Esophagus muscularis mucosa (tissue), 4 donors: ENCODE measurements around the gene HAUS5. TPM values are rescaled to one million over a fixed set of nuclear protein-coding genes. Genes with fewer than 3 reads are reported as not detected.
"Not testable (repeated sequence)": the region's sequence is repeated elsewhere in the genome, so short reads cannot be mapped to it uniquely, and the experiment has no call there.

Source experiments
- DNase-seq: peaks from one replicate; pipeline ENCODE4 v3.0.0-alpha.2; 2017; ENCODE audit errors: extremely low spot score
- H3K27ac ChIP-seq, 4 donors: fragments of 200-600 bp; sonication (generic); replicated peaks in 1 of 4; 1 replicate in 3 of 4; 2 replicates in 1 of 4; pipeline ENCODE4 v1.5.1; 2016 to 2019; ENCODE audit warnings: mild to moderate bottlenecking in 1 of 4
- H3K27me3 ChIP-seq, 4 donors: fragments of 200-600 bp; sonication (generic); one replicate each; pipeline versions ENCODE4 v1.5.1 to v1.6.0; 2016 to 2019
- H3K36me3 ChIP-seq, 4 donors: fragments of 200-600 bp; sonication (generic); one replicate each; pipeline ENCODE4 v1.5.1; 2016 to 2019
- H3K4me1 ChIP-seq, 4 donors: fragments of 200-600 bp; sonication (generic); one replicate each; pipeline ENCODE4 v1.5.1; 2016 to 2019
- H3K4me3 ChIP-seq, 4 donors: fragments of 200-600 bp; sonication (generic); 1 replicate in 2 of 4; 2 replicates in 2 of 4; pipeline ENCODE4 v1.5.1; 2016 to 2019; ENCODE audit warnings: mild to moderate bottlenecking in 4 of 4, moderate library complexity in 1 of 4
- H3K9me3 ChIP-seq, 4 donors: fragments of 200-600 bp; sonication (generic); 1 replicate in 3 of 4; 2 replicates in 1 of 4; pipeline ENCODE4 v1.5.1; 2016 to 2019
- EP300 ChIP-seq: sonication (generic); formaldehyde crosslinking; IDR thresholded peaks from one replicate; pipeline ENCODE4 v1.6.1; 2017; ENCODE audit warnings: antibody characterized with exemption
- POLR2A ChIP-seq: fragments of 450-650 bp; IDR thresholded peaks from one replicate; pipeline ENCODE4 v1.6.1; 2017; ENCODE audit warnings: antibody characterized with exemption, moderate library complexity, mild to moderate bottlenecking, low read depth
- POLR2AphosphoS5 ChIP-seq, 2 donors: sonication (generic); formaldehyde crosslinking; IDR thresholded peaks; one replicate each; pipeline ENCODE4 v1.6.1; 2017; ENCODE audit warnings: antibody characterized with exemption in 2 of 2
- WGBS: methylation state at CpG from one replicate; pipeline ENCODE4 v1.1.5; 2018; 5-methylcytosine and 5-hydroxymethylcytosine counted together
- intact Hi-C: fragments of 100-400 bp; cut with DNase I; formaldehyde crosslinking; loops from one replicate; pipeline ENCODE4 v1.15.1; 2023
- total RNA-seq, 4 donors: library from RNA; depleted of rRNA; stranded (reverse); fragments of >200 nt; gene quantifications; one replicate each; pipeline versions ENCODE4 v1.1.0 to v1.2.1, GENCODE V29; 2016
- TF ChIP-seq, protein P1 (sequence below), 3 experiments: fragments of 200-600 bp in 2 of 3; fragments of 450-650 bp in 1 of 3; sonication (generic) in 2 of 3; IDR thresholded peaks; one replicate each; pipeline ENCODE4 v1.5.1; 2017 to 2019; ENCODE audit warnings: antibody characterized with exemption in 3 of 3, mild to moderate bottlenecking in 2 of 3, moderate library complexity in 1 of 3

Gene HAUS5
- total RNA-seq, 4 donors from 2014 or later: 3.7 to 4.7 (median 4.3) TPM

DNA sequence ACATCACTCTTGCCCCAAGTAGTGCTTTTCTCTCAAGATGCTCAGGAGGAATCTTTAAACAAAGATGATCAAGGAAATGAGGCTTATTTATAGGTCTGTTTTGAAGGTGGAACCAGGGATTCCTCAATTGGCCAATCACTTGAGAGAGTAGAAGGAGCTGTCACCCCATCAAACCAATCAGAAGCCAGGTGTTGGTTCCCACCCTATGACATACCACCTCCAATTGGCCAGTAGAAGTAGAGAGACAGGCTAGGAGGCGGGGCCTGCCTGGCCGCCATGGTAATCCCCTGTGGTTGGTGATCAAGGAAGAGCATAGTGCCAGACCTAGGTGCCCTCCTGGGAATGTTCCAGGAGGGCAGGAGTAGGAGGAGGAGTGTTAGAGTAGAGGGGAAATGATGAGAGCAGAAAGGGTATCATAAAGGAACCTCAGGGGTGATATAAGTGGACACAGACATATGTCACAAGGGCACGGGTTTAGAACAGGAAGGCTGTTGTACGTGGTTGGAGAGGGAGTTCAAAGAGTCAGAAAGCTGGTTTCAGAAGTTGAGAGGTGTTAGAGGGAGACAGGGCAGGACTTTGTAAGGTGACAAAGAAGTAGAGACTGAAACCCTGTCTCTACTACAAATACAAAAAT, 16.1 kb upstream of the HAUS5 start:
- Histone ChIP-seq H3K4me1 (no peaks in the 10 kb centered on the region), H3K27me3 (peaks cover 0 to 55% (median 0%) of the 10 kb centered on the region in 4 donors), H3K4me3 (no peak overlapping the region), H3K9me3 (no peaks in the 10 kb centered on the region), H3K36me3 (no peaks in the 10 kb centered on the region), H3K27ac (no peak overlapping the region)
- WGBS: 66% methylated on average over 4 of the region's 4 CpGs
- DNase-seq: no peak
- intact Hi-C loops: no loop called here
- TF ChIP-seq, protein P1, sequence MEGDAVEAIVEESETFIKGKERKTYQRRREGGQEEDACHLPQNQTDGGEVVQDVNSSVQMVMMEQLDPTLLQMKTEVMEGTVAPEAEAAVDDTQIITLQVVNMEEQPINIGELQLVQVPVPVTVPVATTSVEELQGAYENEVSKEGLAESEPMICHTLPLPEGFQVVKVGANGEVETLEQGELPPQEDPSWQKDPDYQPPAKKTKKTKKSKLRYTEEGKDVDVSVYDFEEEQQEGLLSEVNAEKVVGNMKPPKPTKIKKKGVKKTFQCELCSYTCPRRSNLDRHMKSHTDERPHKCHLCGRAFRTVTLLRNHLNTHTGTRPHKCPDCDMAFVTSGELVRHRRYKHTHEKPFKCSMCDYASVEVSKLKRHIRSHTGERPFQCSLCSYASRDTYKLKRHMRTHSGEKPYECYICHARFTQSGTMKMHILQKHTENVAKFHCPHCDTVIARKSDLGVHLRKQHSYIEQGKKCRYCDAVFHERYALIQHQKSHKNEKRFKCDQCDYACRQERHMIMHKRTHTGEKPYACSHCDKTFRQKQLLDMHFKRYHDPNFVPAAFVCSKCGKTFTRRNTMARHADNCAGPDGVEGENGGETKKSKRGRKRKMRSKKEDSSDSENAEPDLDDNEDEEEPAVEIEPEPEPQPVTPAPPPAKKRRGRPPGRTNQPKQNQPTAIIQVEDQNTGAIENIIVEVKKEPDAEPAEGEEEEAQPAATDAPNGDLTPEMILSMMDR (IDR thresholded peaks at IDR 0.05): no peak
- TF ChIP-seq POLR2AphosphoS5 (IDR thresholded peaks at IDR 0.05) (no peak), EP300 (no peak), POLR2A (no peak)

DNA sequence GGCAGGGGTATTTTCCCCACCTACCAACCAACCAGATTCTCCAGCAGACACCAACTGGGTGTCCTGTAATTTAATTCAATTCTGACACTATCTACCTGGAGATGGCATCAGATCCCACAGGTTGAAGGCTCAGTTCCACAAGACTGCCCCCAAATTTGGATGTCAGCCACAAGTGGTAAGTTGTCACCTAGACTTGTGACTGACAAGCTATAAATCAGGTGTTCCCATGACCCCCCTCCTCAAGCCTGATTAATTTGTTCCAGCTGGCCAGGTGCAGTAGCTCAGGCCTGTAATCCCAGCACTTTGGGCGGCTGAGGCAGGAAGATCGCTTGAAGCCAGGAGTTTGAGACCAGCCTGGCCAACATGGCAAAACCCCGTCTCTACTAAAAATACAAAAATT, 10.6 kb upstream of the HAUS5 start:
- Histone ChIP-seq H3K4me3 (no peak overlapping the region), H3K36me3 (no peaks in the 10 kb centered on the region), H3K27ac (no peak overlapping the region), H3K4me1 (no peaks in the 10 kb centered on the region), H3K27me3 (peaks cover 0 to 28% (median 0%) of the 10 kb centered on the region in 4 donors), H3K9me3 (no peaks in the 10 kb centered on the region)
- WGBS: 62% methylated on average over 2 of the region's 3 CpGs
- intact Hi-C loops: no loop called here
- TF ChIP-seq, protein P1 (IDR thresholded peaks at IDR 0.05): no peak
- TF ChIP-seq POLR2A (no peak), EP300 (no peak), POLR2AphosphoS5 (IDR thresholded peaks at IDR 0.05) (no peak)
- DNase-seq: no peak

DNA sequence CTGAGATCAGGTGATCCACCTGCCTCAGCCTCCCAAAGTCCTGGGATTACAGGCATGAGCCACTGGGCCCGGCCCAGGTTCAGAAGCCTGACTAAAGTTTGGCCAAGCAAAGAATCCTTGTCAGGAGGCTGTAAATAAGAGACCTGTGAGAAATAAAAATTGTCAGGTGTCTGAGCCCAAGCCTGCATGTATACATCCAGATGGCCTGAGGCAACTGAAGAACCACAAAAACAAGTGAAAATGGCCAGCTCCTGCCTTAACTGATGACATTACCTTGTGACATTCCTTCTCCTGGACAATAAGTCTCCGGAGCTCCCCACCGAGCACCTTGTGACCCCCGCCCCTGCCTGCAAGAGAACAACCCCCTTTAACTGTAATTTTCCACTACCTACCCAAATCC, 8.1 kb upstream of the HAUS5 start:
- H3K9me3 ChIP-seq, H3K27ac ChIP-seq, intact Hi-C loops, H3K4me3 ChIP-seq, H3K36me3 ChIP-seq, H3K4me1 ChIP-seq, DNase-seq: not testable (repeated sequence)
- peaks cover 0 to 22% (median 0%) of the 10 kb centered on the region in 4 donors for H3K27me3 ChIP-seq
- 83% methylated on average over 4 of the region's 4 CpGs for WGBS

DNA sequence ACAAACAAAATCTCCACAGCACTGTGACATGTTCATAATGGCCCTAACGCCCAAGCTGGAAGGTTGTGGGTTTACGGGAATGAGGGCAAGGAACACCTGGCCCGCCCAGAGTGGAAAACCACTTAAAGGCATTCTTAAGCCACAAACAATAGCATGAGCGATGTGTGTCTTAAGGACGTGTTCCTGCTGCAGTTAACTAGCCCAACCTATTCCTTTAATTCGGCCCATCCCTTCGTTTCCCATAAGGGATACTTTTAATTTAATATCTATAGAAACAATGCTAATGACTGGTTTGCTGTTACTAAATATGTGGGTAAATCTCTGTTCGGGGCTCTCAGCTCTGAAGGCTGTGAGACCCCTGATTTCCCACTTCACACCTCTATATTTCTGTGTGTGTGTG, 5.4 kb upstream of the HAUS5 start:
- H3K4me3 ChIP-seq, H3K27ac ChIP-seq, H3K27me3 ChIP-seq, H3K36me3 ChIP-seq, intact Hi-C loops, H3K4me1 ChIP-seq, DNase-seq, H3K9me3 ChIP-seq: not testable (repeated sequence)
- WGBS: 92% methylated on average over 8 of the region's 8 CpGs

DNA sequence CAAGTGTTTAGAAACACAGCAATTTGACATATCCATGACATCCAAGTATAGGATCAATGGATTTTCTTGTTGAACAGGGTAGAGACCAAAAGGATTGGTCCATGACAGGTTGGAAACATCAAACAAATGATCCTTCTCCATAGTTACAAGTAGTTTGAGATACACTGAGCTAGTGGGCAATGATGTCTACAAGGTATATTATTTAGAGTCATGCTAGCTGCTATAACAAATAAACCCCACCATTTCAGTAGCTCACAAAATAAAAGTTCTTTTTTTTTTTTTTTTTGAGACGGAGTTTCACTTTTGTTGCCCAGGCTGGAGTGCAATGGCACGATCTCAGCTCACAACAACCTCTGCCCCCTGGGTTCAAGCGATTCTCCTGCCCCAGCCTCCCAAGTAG, 4.9 kb upstream of the HAUS5 start:
- H3K4me3 ChIP-seq: no peak overlapping the region
- peaks cover 0 to 9% (median 3%) of the 10 kb centered on the region in 4 donors for H3K9me3 ChIP-seq
- WGBS: 79% methylated on average over 3 of the region's 3 CpGs

More for the DNA sequence above, 4.9 kb upstream of the HAUS5 start:
- peaks cover 0 to 4% (median 2%) of the 10 kb centered on the region in 4 donors for H3K27me3 ChIP-seq
- no peak for DNase-seq
- no peaks in the 10 kb centered on the region for H3K36me3 ChIP-seq
- H3K27ac ChIP-seq: no peak overlapping the region
- H3K4me1 ChIP-seq: peaks cover 4 to 10% (median 6%) of the 10 kb centered on the region in 4 donors
- intact Hi-C loops: no loop called here
- TF ChIP-seq POLR2A (no peak), EP300 (no peak), POLR2AphosphoS5 (IDR thresholded peaks at IDR 0.05) (no peak)
- TF ChIP-seq, protein P1 (IDR thresholded peaks at IDR 0.05): no peak
